Measurements from ENCODE around the gene TTC9C. TPM values are rescaled to one million over a fixed set of nuclear protein-coding genes. Genes with fewer than 3 reads are reported as not detected.
"Not testable (repeated sequence)": the region's sequence is repeated elsewhere in the genome, so short reads cannot be mapped to it uniquely, and the experiment has no call there.

The TTC9C gene
- total RNA-seq, 6 experiments from 2014 or later = 8.5 to 13.3 (median 10.6) TPM

GRCh38 chr11:62689421-62690183, 38.7 kb upstream of the TTC9C start, which contains the start of gene LRRN4CL:
Gene LRRN4CL (minus strand): TSS chr11:62689530. CDS start chr11:62688508, 1,022 bp downstream.
- Histone ChIP-seq H3K27ac (no peak within 1 kb of the TSS), H3K4me3 (no peak within 1 kb of the TSS), H3K36me3 (peaks cover 0 to 30% (median 5%) of the 10 kb centered on the region in 4 donors), H3K9me3 (no peaks in the 10 kb centered on the region), H3K4me1 (peaks cover 0 to 6% (median 0%) of the 10 kb centered on the region in 4 donors), H3K27me3 (no peaks in the 10 kb centered on the region)
- ATAC-seq (no peak), DNase-seq (no peak)
- 45% methylated on average over 9 of the region's 11 CpGs for whole genome bisulfite sequencing (ENCODE audit: insufficient coverage, low coverage, low lambda C conversion rate, missing lambda C conversion rate)
- intact Hi-C loops (cut with DNase I) = no loop called here
- no peak for TF ChIP-seq POLR2A (IDR thresholded peaks at IDR 0.05)

- no CpG with 5 or more reads among the region's 4 CpGs for WGBS (ENCODE audit: insufficient coverage, low coverage, low lambda C conversion rate, missing lambda C conversion rate)
- H3K36me3 ChIP-seq = peaks cover 0 to 30% (median 5%) of the 10 kb centered on the region in 4 donors
- intact Hi-C loops (cut with DNase I); H3K9me3 ChIP-seq; H3K4me1 ChIP-seq; ATAC-seq; DNase-seq; H3K27me3 ChIP-seq; H3K27ac ChIP-seq; H3K4me3 ChIP-seq: not testable (repeated sequence)
These were observed 34.7 kb upstream of the TTC9C start for GRCh38 chr11:62693624-62694023.

GRCh38 chr11:62694455-62695167, 33.7 kb upstream of the TTC9C start:
- intact Hi-C loops (cut with DNase I) = no loop called here
- Histone ChIP-seq H3K9me3 (no peaks in the 10 kb centered on the region), H3K4me3 (no peak overlapping the region), H3K27ac (no peak overlapping the region), H3K36me3 (peaks cover 0 to 30% (median 5%) of the 10 kb centered on the region in 4 donors), H3K4me1 (peaks cover 0 to 4% (median 0%) of the 10 kb centered on the region in 4 donors), H3K27me3 (no peaks in the 10 kb centered on the region)
- peak; percentile 63 to 86 (median 86) for TF ChIP-seq CTCF (IDR thresholded peaks at IDR 0.05)
- TF ChIP-seq POLR2A (IDR thresholded peaks at IDR 0.05) = no peak
- DNase-seq (peak; percentile 76 to 80 (median 77)), ATAC-seq (peak; percentile 93 to 95 (median 94))
- WGBS (ENCODE audit: insufficient coverage, low coverage, low lambda C conversion rate, missing lambda C conversion rate) = 50% methylated on average over 13 of the region's 14 CpGs

GRCh38 chr11:62702246-62702645, 26.0 kb upstream of the TTC9C start:
- no peak for TF ChIP-seq POLR2A (IDR thresholded peaks at IDR 0.05)
- no peak for TF ChIP-seq CTCF (IDR thresholded peaks at IDR 0.05)
- intact Hi-C loops (cut with DNase I) = no loop called here
- no peaks in the 10 kb centered on the region for H3K27me3 ChIP-seq
- 82% methylated on average over 8 of the region's 11 CpGs for WGBS (ENCODE audit: insufficient coverage, low coverage, low lambda C conversion rate, missing lambda C conversion rate)
- no peak for DNase-seq
- H3K27ac ChIP-seq = no peak overlapping the region
- peaks cover 0 to 16% (median 7%) of the 10 kb centered on the region in 4 donors for H3K4me1 ChIP-seq
- no peak for ATAC-seq
- peaks cover 0 to 11% (median 0%) of the 10 kb centered on the region in 4 donors for H3K36me3 ChIP-seq
- H3K4me3 ChIP-seq = no peak overlapping the region
- no peaks in the 10 kb centered on the region for H3K9me3 ChIP-seq

GRCh38 chr11:62703921-62704320, 24.4 kb upstream of the TTC9C start:
- H3K4me3 ChIP-seq; H3K27me3 ChIP-seq; DNase-seq; intact Hi-C loops (cut with DNase I); H3K27ac ChIP-seq; H3K9me3 ChIP-seq; ATAC-seq: not testable (repeated sequence)
- H3K4me1 ChIP-seq = peaks cover 0 to 20% (median 10%) of the 10 kb centered on the region in 4 donors
- 63% methylated on average over 3 of the region's 4 CpGs for WGBS (ENCODE audit: insufficient coverage, low coverage, low lambda C conversion rate, missing lambda C conversion rate)
- peaks cover 0 to 11% (median 0%) of the 10 kb centered on the region in 4 donors for H3K36me3 ChIP-seq
